HepG2 (cell line): ENCODE data around the gene OTUB2. TPM values are rescaled to one million over a fixed set of nuclear protein-coding genes. Genes with fewer than 3 reads are reported as not detected.

ENCODE experiments used
- ATAC-seq: fragments of 200-7000 bp; cut with Tn5 transposase; 3 replicates; pipeline ENCODE4 v1.9.1; 2020; ENCODE audit warnings: mild to moderate bottlenecking, moderate library complexity
- BruUV-seq: library from RNA; stranded (reverse); fragments of 400-500 nt; replicated peaks from 2 replicates; lab custom pipeline; 2021; lab: Mats Ljungman, UMichigan
- CTCF ChIA-PET: fragments of 300-600 bp; formaldehyde crosslinking; extraction: SDS; loops from one replicate; lab custom pipeline; 2021; ENCODE audit warnings: low total read pairs, inconsistent platforms, low intra/inter-chr PET ratio; lab: Yijun Ruan, JAX
- POLR2A ChIA-PET: fragments of 350-600 bp; sonication (Branson Sonifier 250); formaldehyde crosslinking; loops from one replicate; lab custom pipeline; 2020; ENCODE audit warnings: antibody characterized with exemption, inconsistent platforms; lab: Yijun Ruan, JAX
- DNase-seq: peaks from one replicate; pipeline ENCODE4 v3.0.0-alpha.2; 2015; ENCODE audit warnings: low spot score
- FAIRE-seq: peaks from 3 replicates; lab custom pipeline; 2011; peaks lifted over from hg19 to GRCh38; lab: Jason Lieb, UNC
- H2AFZ ChIP-seq: one replicate; pipeline ENCODE4 v1.6.1; 2011; ENCODE audit warnings: low read length, inconsistent platforms
- H3K27ac ChIP-seq: fragments of 300-600 bp; 3 replicates; pipeline ENCODE4 v1.8.0; 2011; ENCODE audit warnings: mixed run types, mild to moderate bottlenecking, mixed read lengths, low read length, inconsistent platforms; ENCODE audit not compliant: insufficient read depth; ENCODE audit errors: extremely low read length
- H3K27me3 ChIP-seq, 2 experiments: fragments of 200-600 bp in 1 of 2; 2 replicates in 1 of 2; 3 replicates in 1 of 2; pipeline versions ENCODE4 v1.6.0 to v1.8.0; 2011; ENCODE audit warnings: low read length in 2 of 2, mild to moderate bottlenecking in 2 of 2, moderate library complexity in 2 of 2, inconsistent platforms in 1 of 2; ENCODE audit not compliant: insufficient read depth in 2 of 2, control insufficient read depth in 1 of 2
- H3K36me3 ChIP-seq, 2 experiments: fragments of 200-600 bp in 1 of 2; replicated peaks in 1 of 2; 2 replicates in 1 of 2; 3 replicates in 1 of 2; pipeline versions ENCODE4 v1.5.1 to v1.8.0; 2011; ENCODE audit warnings: low read length in 2 of 2, inconsistent platforms in 1 of 2; ENCODE audit not compliant: insufficient read depth in 2 of 2, control insufficient read depth in 1 of 2
- H3K4me1 ChIP-seq: 2 replicates; pipeline ENCODE4 v1.5.1; 2012; ENCODE audit warnings: low read length, inconsistent platforms; ENCODE audit not compliant: insufficient read depth
- H3K4me2 ChIP-seq: 2 replicates; pipeline ENCODE4 v1.6.0; 2011; ENCODE audit warnings: low read depth, low read length, inconsistent platforms
- H3K4me3 ChIP-seq, 3 experiments: fragments of 200-600 bp in 1 of 3; sonication (generic), shearing (Covaris generic) in 1 of 3; replicated peaks in 1 of 3; 2 replicates each; pipeline ENCODE4 v1.5.1; 2011 to 2016; ENCODE audit warnings: low read length in 3 of 3, inconsistent platforms in 2 of 3, low read depth in 2 of 3, mild to moderate bottlenecking in 2 of 3, control low read depth in 1 of 3, mixed read lengths in 1 of 3; ENCODE audit not compliant: insufficient read depth in 1 of 3
- H3K79me2 ChIP-seq: one replicate; pipeline ENCODE4 v1.6.1; 2011; ENCODE audit warnings: low read length, inconsistent platforms; ENCODE audit not compliant: insufficient read depth
- H3K9ac ChIP-seq: 2 replicates; pipeline ENCODE4 v1.6.0; 2011; ENCODE audit warnings: mild to moderate bottlenecking, low read depth, low read length, inconsistent platforms; ENCODE audit not compliant: insufficient read depth
- H3K9me3 ChIP-seq: 2 replicates; pipeline ENCODE4 v1.5.1; 2012; ENCODE audit warnings: mild to moderate bottlenecking, low read length
- H4K20me1 ChIP-seq: 2 replicates; pipeline ENCODE4 v1.6.0; 2011; ENCODE audit warnings: inconsistent platforms, mild to moderate bottlenecking, low read length, moderate library complexity; ENCODE audit not compliant: insufficient read depth
- AHDC1 ChIP-seq: sonication (generic); formaldehyde crosslinking; IDR thresholded peaks from 2 replicates; pipeline ENCODE4 v1.5.1; 2020; ENCODE audit warnings: mild to moderate bottlenecking, missing genetic modification reagents, borderline replicate concordance
- BORCS8-MEF2B ChIP-seq: sonication (generic); formaldehyde crosslinking; IDR thresholded peaks from 2 replicates; pipeline ENCODE4 v1.8.0; 2022; ENCODE audit warnings: mild to moderate bottlenecking, missing genetic modification reagents
- FOXO1 ChIP-seq: sonication (generic); formaldehyde crosslinking; IDR thresholded peaks from 2 replicates; pipeline ENCODE4 v1.4.0; 2020; ENCODE audit warnings: missing genetic modification reagents
- ISL2 ChIP-seq: sonication (generic); formaldehyde crosslinking; IDR thresholded peaks from 2 replicates; pipeline ENCODE4 v1.5.0; 2020; ENCODE audit warnings: missing genetic modification reagents
- PTBP1 ChIP-seq: fragments of 200-400 bp; formaldehyde crosslinking; IDR thresholded peaks from 2 replicates; pipeline ENCODE4 v1.6.1; 2018; ENCODE audit warnings: low read length, low read depth; ENCODE audit not compliant: poor library complexity, severe bottlenecking
- TGIF2 ChIP-seq: IDR thresholded peaks from 2 replicates; pipeline ENCODE4 v1.6.1; 2016; ENCODE audit warnings: control low read depth, missing compliant biosample characterization
- ZNF44 ChIP-seq: sonication (generic); formaldehyde crosslinking; IDR thresholded peaks from 2 replicates; pipeline ENCODE4 v1.5.1; 2020; ENCODE audit warnings: mild to moderate bottlenecking, missing genetic modification reagents
- WGBS: methylation state at CpG from one replicate; pipeline ENCODE4 v1.1.6; 2017; ENCODE audit warnings: low lambda C conversion rate; 5-methylcytosine and 5-hydroxymethylcytosine counted together
- in situ Hi-C: cut with HindIII; loops from 2 replicates; pipeline ENCODE4 v1.10.0; 2017; ENCODE audit warnings: low pct_unique_long_range_greater_than_20kb; ENCODE audit not compliant: extremely low pct_ligation_motif_present
- intact Hi-C: fragments of 100-400 bp; cut with micrococcal nuclease; formaldehyde crosslinking; loops from one replicate; pipeline ENCODE4 v1.10.0; 2022; ENCODE audit not compliant: unreplicated experiment
- polyA plus RNA-seq, 8 experiments: library from polyadenylated mRNA; depleted of rRNA in 3 of 8; stranded (reverse) in 7 of 8; unstranded in 1 of 8; fragments of >200 nt; fragmentation: Illumina TruSeq in 4 of 8; extraction: Trizol in 4 of 8; gene quantifications; 2 replicates each; pipeline versions ENCODE4 v1.2.1 to v1.2.3, GENCODE V29; 2011 to 2016; ENCODE audit warnings: low read depth in 4 of 8, missing spikeins in 1 of 8, mixed read lengths in 1 of 8; ENCODE audit not compliant: insufficient read depth in 1 of 8
- total RNA-seq, 5 experiments: library from RNA; depleted of rRNA; stranded (reverse); fragments of >200 nt; fragmentation: Illumina TruSeq; extraction: Trizol; gene quantifications; 2 replicates each; pipeline ENCODE4 v1.2.3, GENCODE V29; 2016; ENCODE audit warnings: low read depth in 1 of 5
- TF ChIP-seq, protein P1 (sequence below): fragments of 450-650 bp; IDR thresholded peaks from 2 replicates; pipeline ENCODE4 v1.6.1; 2017

Gene OTUB2
- total and polyA plus RNA-seq, 2 of the 13 experiments (the other 11 are each of a cell fraction or from before 2014, with no cell fraction given): 2.2 to 2.4 TPM

DNA sequence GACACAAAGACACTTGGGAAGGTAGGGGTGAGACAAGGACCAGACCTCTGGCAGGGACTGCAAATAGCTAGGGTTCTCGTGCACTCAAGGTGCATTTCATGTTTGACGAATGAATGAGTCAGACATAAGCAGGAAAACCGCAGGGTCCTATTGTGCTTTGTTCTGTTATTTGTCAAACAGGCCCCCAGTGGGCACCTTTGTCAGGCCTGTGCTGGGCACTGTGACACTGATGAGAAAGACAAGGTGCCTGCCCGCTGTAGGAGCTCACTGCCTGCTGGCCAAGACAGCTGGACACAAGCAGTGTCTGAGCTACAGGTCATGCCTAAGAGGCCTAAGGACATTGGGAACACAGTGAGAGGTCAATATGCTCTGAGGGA, 2.3 kb downstream of the OTUB2 start (continued):
- TF ChIP-seq AHDC1 (CRISPR knock-in tag) (0 out of 2 replicates have a peak, but pooled peaks have one; percentile 21), ISL2 (0 out of 2 replicates have a peak, but pooled peaks have one; percentile 33), TGIF2 (0 out of 2 replicates have a peak, but pooled peaks have one; percentile 27), BORCS8-MEF2B (no peak), PTBP1 (no peak)

GRCh38 chr14:94029265-94029664, 3.1 kb downstream of the OTUB2 start:
- CTCF ChIA-PET: no interaction called here
- no TSS peak for BruUV-seq
- in situ Hi-C loops: no loop called here
- TF ChIP-seq ZNF44 (CRISPR knock-in tag) (no peak), FOXO1 (CRISPR knock-in tag) (no peak)
- TF ChIP-seq, protein P1, sequence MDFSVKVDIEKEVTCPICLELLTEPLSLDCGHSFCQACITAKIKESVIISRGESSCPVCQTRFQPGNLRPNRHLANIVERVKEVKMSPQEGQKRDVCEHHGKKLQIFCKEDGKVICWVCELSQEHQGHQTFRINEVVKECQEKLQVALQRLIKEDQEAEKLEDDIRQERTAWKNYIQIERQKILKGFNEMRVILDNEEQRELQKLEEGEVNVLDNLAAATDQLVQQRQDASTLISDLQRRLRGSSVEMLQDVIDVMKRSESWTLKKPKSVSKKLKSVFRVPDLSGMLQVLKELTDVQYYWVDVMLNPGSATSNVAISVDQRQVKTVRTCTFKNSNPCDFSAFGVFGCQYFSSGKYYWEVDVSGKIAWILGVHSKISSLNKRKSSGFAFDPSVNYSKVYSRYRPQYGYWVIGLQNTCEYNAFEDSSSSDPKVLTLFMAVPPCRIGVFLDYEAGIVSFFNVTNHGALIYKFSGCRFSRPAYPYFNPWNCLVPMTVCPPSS: no peak

More at GRCh38 chr14:94029265-94029664, 3.1 kb downstream of the OTUB2 start:
- Histone ChIP-seq H3K36me3 (no peaks in the 10 kb centered on the region), H3K79me2 (peaks cover 2% of the 10 kb centered on the region), H3K4me1 (peaks cover 37% of the 10 kb centered on the region), H2AFZ (no peak overlapping the region), H3K27me3 (no peaks in the 10 kb centered on the region), H3K9me3 (no peaks in the 10 kb centered on the region), H4K20me1 (no peaks in the 10 kb centered on the region), H3K27ac (no peak overlapping the region), H3K4me2 (no peak overlapping the region), H3K4me3 (no peak overlapping the region), H3K9ac (no peak overlapping the region)
- ATAC-seq (no peak), FAIRE-seq (no peak), DNase-seq (no peak)
- POLR2A ChIA-PET: interaction anchor here (1.5 to 1.8 kb wide), 3 partner anchors 10 to 70 kb away, joined by 4 to 6 read pairs (median 5); partner anchors contain the start of genes DDX24 and IFI27L1
- intact Hi-C loops: no loop called here
- WGBS: 76% methylated on average over 4 of the region's 4 CpGs
